Mucosa of descending colon (tissue), 3 donors: Measurements from ENCODE around the gene HMMR. TPM values are rescaled to one million over a fixed set of nuclear protein-coding genes. Genes with fewer than 3 reads are reported as not detected.

Source experiments
- ATAC-seq: fragments of 200-7000 bp; cut with Tn5 transposase; one replicate; pipeline ENCODE4 v1.9.1; 2020; ENCODE audit warnings: mild to moderate bottlenecking, moderate library complexity
- DNase-seq, 3 donors: peaks; one replicate each; pipeline ENCODE4 v3.0.0-alpha.2; 2020
- H3K36me3 ChIP-seq: fragments of 200-600 bp; one replicate; pipeline ENCODE4 v1.8.0; 2021; ENCODE audit warnings: low read depth, mild to moderate bottlenecking
- H3K4me1 ChIP-seq: fragments of 200-600 bp; one replicate; pipeline ENCODE4 v1.8.0; 2021; ENCODE audit warnings: low read depth, mild to moderate bottlenecking
- H3K4me3 ChIP-seq: fragments of 200-600 bp; one replicate; pipeline ENCODE4 v1.8.0; 2021; ENCODE audit warnings: mild to moderate bottlenecking
- H3K9me3 ChIP-seq: fragments of 200-600 bp; one replicate; pipeline ENCODE4 v1.8.0; 2021; ENCODE audit warnings: mild to moderate bottlenecking
- intact Hi-C, 2 donors: fragments of 100-400 bp; cut with DNase I in 1 of 2; cut with micrococcal nuclease in 1 of 2; formaldehyde crosslinking; loops; one replicate each; pipeline versions ENCODE4 v1.11.0 to v1.11.1; 2022; cut with DNase I, micrococcal nuclease
- total RNA-seq, 3 donors: library from RNA; stranded (reverse); fragmentation: NEBNext Ultra II Directional in 2 of 3; extraction: Animal tissue kit (Norgen Biotek cat#: 25700) in 2 of 3; gene quantifications; one replicate each; pipeline versions ENCODE4 v1.2.1 to v1.2.4, GENCODE V29; 2021 to 2023
- TF ChIP-seq, protein P1 (sequence below): fragments of 200-600 bp; IDR thresholded peaks from one replicate; pipeline ENCODE4 v1.8.0; 2022; ENCODE audit warnings: antibody characterized with exemption, mild to moderate bottlenecking
- donor health status: DM: no; HTN: no; CAD: no; lungs with moderate emphysema.
- donor health status: DM: no; HTN: no; CAD: no.
- donor health status: DM: no; HTN: yes; CAD: no.

HMMR gene
- total RNA-seq, 3 donors from 2014 or later, result 2.3 to 19.0 (median 4.0) TPM

DNA sequence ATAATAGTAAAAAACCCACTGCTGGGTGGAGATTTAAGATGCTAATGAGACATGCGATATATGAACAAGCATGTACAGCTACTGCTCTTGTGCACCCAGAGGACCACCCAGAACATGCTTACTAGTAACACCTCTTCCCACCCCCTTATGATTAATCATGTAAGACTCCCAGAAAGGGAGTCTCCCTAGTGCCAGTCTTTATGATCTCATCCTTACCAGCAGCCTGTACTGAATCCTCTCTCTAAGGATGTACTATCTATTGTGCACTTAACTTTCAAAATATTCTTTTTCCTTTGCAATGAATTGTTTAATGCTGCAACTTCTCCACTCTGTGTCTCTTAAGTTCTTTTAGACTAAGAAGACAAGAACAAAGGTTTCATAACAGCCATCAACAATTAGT lies 35.9 kb downstream of the HMMR start:
- DNase-seq (no peak), ATAC-seq (no peak)
- H3K36me3 ChIP-seq, result no peaks in the 10 kb centered on the region
- TF ChIP-seq, protein P1, sequence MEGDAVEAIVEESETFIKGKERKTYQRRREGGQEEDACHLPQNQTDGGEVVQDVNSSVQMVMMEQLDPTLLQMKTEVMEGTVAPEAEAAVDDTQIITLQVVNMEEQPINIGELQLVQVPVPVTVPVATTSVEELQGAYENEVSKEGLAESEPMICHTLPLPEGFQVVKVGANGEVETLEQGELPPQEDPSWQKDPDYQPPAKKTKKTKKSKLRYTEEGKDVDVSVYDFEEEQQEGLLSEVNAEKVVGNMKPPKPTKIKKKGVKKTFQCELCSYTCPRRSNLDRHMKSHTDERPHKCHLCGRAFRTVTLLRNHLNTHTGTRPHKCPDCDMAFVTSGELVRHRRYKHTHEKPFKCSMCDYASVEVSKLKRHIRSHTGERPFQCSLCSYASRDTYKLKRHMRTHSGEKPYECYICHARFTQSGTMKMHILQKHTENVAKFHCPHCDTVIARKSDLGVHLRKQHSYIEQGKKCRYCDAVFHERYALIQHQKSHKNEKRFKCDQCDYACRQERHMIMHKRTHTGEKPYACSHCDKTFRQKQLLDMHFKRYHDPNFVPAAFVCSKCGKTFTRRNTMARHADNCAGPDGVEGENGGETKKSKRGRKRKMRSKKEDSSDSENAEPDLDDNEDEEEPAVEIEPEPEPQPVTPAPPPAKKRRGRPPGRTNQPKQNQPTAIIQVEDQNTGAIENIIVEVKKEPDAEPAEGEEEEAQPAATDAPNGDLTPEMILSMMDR, result no peak
- H3K4me3 ChIP-seq, result no peak overlapping the region
- no peaks in the 10 kb centered on the region for H3K4me1 ChIP-seq
- intact Hi-C loops, result no loop called here
- H3K9me3 ChIP-seq, result no peaks in the 10 kb centered on the region

DNA sequence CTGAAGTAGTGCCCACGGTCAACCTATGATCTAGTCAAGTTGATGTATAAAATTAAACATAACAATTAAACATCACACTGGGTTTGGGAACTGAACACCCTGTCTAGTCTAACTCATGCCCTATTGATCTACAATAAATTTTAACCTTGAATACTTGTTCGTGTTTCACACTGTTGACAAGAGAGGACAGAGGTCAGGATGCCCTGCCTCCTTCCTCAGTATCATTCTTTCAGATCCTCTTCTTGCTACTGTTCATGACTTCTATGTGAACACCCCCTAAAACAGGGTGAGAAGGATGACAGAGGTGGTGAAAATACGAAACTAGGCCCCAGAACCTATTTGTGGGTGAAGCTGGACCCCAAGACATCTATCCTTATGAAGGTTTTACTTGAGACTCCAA lies 36.9 kb downstream of the HMMR start:
- Histone ChIP-seq H3K4me3 (no peak overlapping the region), H3K9me3 (no peaks in the 10 kb centered on the region), H3K36me3 (no peaks in the 10 kb centered on the region), H3K4me1 (no peaks in the 10 kb centered on the region)
- no peak for ATAC-seq
- TF ChIP-seq, protein P1, result no peak
- intact Hi-C loops, result no loop called here
- DNase-seq, result no peak

DNA sequence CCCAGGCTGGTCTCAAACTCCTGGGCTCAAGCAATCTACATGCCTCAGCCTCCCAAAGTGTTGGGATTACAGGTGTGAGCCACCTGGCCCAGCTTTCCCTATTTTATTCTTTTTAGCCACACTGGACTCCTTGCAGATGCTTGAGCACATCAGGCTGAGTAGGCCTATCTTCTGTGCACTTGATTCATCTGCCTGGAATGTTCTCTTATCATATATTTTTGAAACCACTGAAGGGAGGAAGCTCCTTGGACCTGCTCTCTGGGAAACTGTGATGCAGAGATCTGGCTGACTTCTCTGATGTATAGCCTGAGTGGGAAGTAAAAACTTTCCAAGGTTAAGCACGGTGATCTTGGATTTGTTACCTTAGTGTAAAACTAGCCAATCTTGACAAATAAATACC lies 38.5 kb downstream of the HMMR start:
- H3K36me3 ChIP-seq, result no peaks in the 10 kb centered on the region
- ATAC-seq (no peak), DNase-seq (no peak)
- intact Hi-C loops, result no loop called here
- no peaks in the 10 kb centered on the region for H3K4me1 ChIP-seq
- H3K4me3 ChIP-seq, result no peak overlapping the region
- TF ChIP-seq, protein P1, result no peak
- no peaks in the 10 kb centered on the region for H3K9me3 ChIP-seq

DNA sequence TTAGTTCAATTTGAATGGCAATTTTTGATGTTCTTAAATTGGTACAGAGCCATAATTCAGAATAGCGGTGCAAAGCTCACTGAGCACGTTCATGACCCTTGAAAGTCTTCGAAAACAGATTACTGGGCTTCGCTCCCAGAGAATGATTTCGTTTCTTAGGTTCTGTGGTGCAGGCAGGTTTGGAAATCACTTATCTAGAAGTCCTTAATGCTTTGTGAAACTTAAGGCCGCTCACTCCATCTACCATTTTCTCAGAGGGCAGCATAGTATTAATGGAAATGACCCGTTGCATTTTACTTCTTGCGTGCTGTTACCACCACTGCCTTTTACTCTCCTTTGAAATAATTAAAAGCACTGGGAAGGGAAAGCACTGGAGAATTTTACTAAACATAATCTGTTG lies 42.1 kb downstream of the HMMR start:
- TF ChIP-seq, protein P1, result no peak
- H3K36me3 ChIP-seq, result no peaks in the 10 kb centered on the region
- no peak overlapping the region for H3K4me3 ChIP-seq
- peaks cover 7% of the 10 kb centered on the region for H3K4me1 ChIP-seq
- ATAC-seq (no peak), DNase-seq (no peak)
- H3K9me3 ChIP-seq, result no peaks in the 10 kb centered on the region
- intact Hi-C loops, result no loop called here

DNA sequence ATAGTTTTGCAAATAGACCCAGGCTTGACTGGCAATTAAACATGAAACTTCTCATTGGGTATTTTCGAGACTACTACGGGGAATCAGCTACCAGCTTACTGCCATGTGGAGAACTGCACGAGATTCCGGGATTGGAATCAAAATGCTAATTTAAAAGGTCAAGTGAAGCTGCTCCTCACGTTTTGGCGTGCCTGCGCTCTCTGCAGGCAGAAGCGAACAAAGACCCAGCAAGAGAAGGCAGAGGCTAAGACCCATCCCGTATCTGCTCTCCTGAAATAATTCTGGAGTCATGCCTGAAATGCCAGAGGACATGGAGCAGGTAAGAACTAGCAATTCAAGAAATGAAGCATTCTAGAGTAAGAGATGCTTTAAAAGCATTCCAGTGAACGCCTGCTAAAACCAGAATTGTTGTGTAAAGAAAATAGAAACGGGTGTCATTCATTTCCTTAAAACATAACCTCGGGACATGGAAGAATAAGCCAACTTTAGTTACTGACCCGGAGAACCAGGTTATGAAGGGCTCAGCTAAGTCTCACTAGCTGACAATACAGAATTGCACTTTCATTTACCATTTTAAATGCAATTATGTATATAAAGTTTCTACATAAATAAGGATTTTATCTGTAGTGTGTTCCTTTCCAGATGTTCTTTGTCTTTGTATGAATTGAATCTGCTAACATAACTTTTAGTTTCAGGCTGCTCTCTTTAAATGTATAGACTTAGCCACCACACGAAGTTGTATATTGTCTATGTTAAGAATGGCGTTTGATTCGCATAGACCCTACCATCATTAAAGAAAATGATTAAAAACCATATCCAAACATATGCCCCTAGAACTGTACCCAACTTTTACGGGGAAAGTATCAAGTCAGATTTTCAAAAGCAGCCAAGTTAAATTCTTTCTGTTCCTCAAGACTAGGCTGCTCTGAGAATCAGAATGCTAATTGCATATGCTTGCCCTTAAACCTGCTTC lies 43.0 kb downstream of the HMMR start:
- DNase-seq (peak; percentile 70 to 78 (median 73)), ATAC-seq (peak; percentile 41)
- TF ChIP-seq, protein P1, result no peak
- intact Hi-C loops, result no loop called here
- H3K9me3 ChIP-seq, result no peaks in the 10 kb centered on the region
- no peak overlapping the region for H3K4me3 ChIP-seq
- no peaks in the 10 kb centered on the region for H3K36me3 ChIP-seq
- peaks cover 10% of the 10 kb centered on the region for H3K4me1 ChIP-seq
